Endothelial cell of umbilical vein (primary cell): Measurements from ENCODE around the gene OR4K1. TPM values are rescaled to one million over a fixed set of nuclear protein-coding genes. Genes with fewer than 3 reads are reported as not detected.

ENCODE experiments used
- BruUV-seq: library from RNA; stranded (reverse); fragments of 400-500 nt; replicated peaks from 2 replicates; lab custom pipeline; 2021; lab: Mats Ljungman, UMichigan
- CTCF ChIA-PET: fragments of 300-600, 350-600 bp; sonication (Branson Sonifier 250); formaldehyde crosslinking; loops from one replicate; lab custom pipeline; 2021; ENCODE audit warnings: antibody characterized with exemption, inconsistent platforms; lab: Charles Lee
- POLR2A ChIA-PET: fragments of 300-600, 350-600 bp; sonication (Branson Sonifier 250); formaldehyde crosslinking; loops from one replicate; lab custom pipeline; 2021; ENCODE audit warnings: antibody characterized with exemption, inconsistent platforms; lab: Charles Lee
- DNase-seq: peaks from one replicate; pipeline ENCODE4 v3.0.0-alpha.2; 2011; ENCODE audit warnings: low read depth, low spot score
- FAIRE-seq: peaks from 2 replicates; lab custom pipeline; 2011; peaks lifted over from hg19 to GRCh38; lab: Jason Lieb, UNC
- H2AFZ ChIP-seq: 2 replicates; pipeline ENCODE4 v1.6.0; 2012; ENCODE audit warnings: low read depth, low read length, control low read depth, inconsistent platforms
- H3K27ac ChIP-seq: 2 replicates; pipeline ENCODE4 v1.5.1; 2011; ENCODE audit warnings: low read depth, mild to moderate bottlenecking, control low read depth, low read length, moderate library complexity; ENCODE audit not compliant: insufficient read depth
- H3K27me3 ChIP-seq, 2 experiments: 2 replicates each; pipeline versions ENCODE4 v1.6.0 to v1.6.1; 2011; ENCODE audit warnings: low read length in 2 of 2, mixed read lengths in 1 of 2; ENCODE audit not compliant: control insufficient read depth in 2 of 2, insufficient read depth in 2 of 2
- H3K36me3 ChIP-seq, 2 experiments: 2 replicates in 1 of 2; 3 replicates in 1 of 2; pipeline ENCODE4 v1.5.1; 2011; ENCODE audit warnings: low read length in 2 of 2, mild to moderate bottlenecking in 1 of 2, moderate library complexity in 1 of 2; ENCODE audit not compliant: control insufficient read depth in 2 of 2, insufficient read depth in 2 of 2; ENCODE audit errors: extremely low read depth in 1 of 2
- H3K4me1 ChIP-seq: 3 replicates; pipeline ENCODE4 v1.5.1; 2011; ENCODE audit warnings: mild to moderate bottlenecking, low read length; ENCODE audit not compliant: control insufficient read depth, insufficient read depth; ENCODE audit errors: extremely low read depth
- H3K4me2 ChIP-seq: 2 replicates; pipeline ENCODE4 v1.6.1; 2011; ENCODE audit warnings: low read length, control low read depth, mixed read lengths; ENCODE audit not compliant: insufficient read depth
- H3K4me3 ChIP-seq, 3 experiments: fragments of 200-600 bp in 1 of 3; sonication (generic), shearing (Covaris generic) in 1 of 3; replicated peaks in 1 of 3; 2 replicates each; pipeline ENCODE4 v1.5.1; 2011 to 2016; ENCODE audit warnings: control low read depth in 3 of 3, low read length in 3 of 3, mild to moderate bottlenecking in 2 of 3, inconsistent platforms in 1 of 3, low read depth in 1 of 3, moderate library complexity in 1 of 3; ENCODE audit not compliant: insufficient read depth in 1 of 3
- H3K79me2 ChIP-seq: 2 replicates; pipeline ENCODE4 v1.6.0; 2012; ENCODE audit warnings: low read length, inconsistent platforms; ENCODE audit not compliant: control insufficient read depth, insufficient read depth
- H3K9ac ChIP-seq: replicated peaks from 2 replicates; pipeline ENCODE3; 2011; ENCODE audit warnings: low read length, control low read depth; ENCODE audit not compliant: insufficient read depth; ENCODE audit errors: extremely low read depth
- H3K9me1 ChIP-seq: replicated peaks from 3 replicates; pipeline ENCODE4 v1.6.0; 2011; ENCODE audit warnings: mild to moderate bottlenecking, low read length; ENCODE audit not compliant: control insufficient read depth, insufficient read depth; ENCODE audit errors: extremely low read depth
- H3K9me3 ChIP-seq: replicated peaks from 2 replicates; pipeline ENCODE4 v1.5.1; 2012; ENCODE audit warnings: low read length, inconsistent platforms; ENCODE audit not compliant: control insufficient read depth, insufficient read depth
- H4K20me1 ChIP-seq: replicated peaks from 2 replicates; pipeline ENCODE3; 2011; ENCODE audit warnings: mild to moderate bottlenecking, low read length; ENCODE audit not compliant: control insufficient read depth, insufficient read depth; ENCODE audit errors: extremely low read depth
- EZH2 ChIP-seq: IDR thresholded peaks from 2 replicates; pipeline ENCODE4 v1.6.1; 2012; ENCODE audit warnings: borderline replicate concordance, low read depth, mild to moderate bottlenecking, moderate library complexity, low read length, inconsistent platforms; ENCODE audit not compliant: severe bottlenecking
- FOS ChIP-seq: IDR thresholded peaks from 2 replicates; pipeline ENCODE4 v1.6.1; 2011; ENCODE audit warnings: mild to moderate bottlenecking, low read length, moderate library complexity, borderline replicate concordance; ENCODE audit not compliant: insufficient read depth
- GATA2 ChIP-seq: IDR thresholded peaks from 2 replicates; pipeline ENCODE4 v1.7.0; 2011; ENCODE audit warnings: low read depth, mild to moderate bottlenecking, moderate library complexity, mixed read lengths, low read length; ENCODE audit not compliant: insufficient read length, insufficient read depth
- JUN ChIP-seq: IDR thresholded peaks from 2 replicates; pipeline ENCODE4 v1.6.1; 2011; ENCODE audit warnings: borderline replicate concordance, low read depth; ENCODE audit not compliant: insufficient read length, insufficient read depth
- MAX ChIP-seq: IDR thresholded peaks from 2 replicates; pipeline ENCODE4 v1.6.1; 2011; ENCODE audit not compliant: insufficient read depth, insufficient read length
- MYC ChIP-seq: IDR thresholded peaks from one replicate; pipeline ENCODE4 v1.6.1; 2011; ENCODE audit warnings: mild to moderate bottlenecking, low read depth, low read length
- POLR2A ChIP-seq: IDR thresholded peaks from 2 replicates; pipeline ENCODE4 v1.6.1; 2012; ENCODE audit warnings: low read depth, mild to moderate bottlenecking, control low read depth, low read length
- POLR2AphosphoS5 ChIP-seq: IDR thresholded peaks from 2 replicates; pipeline ENCODE4 v1.6.1; 2012; ENCODE audit warnings: low read depth, mild to moderate bottlenecking, control low read depth, low read length, moderate library complexity; ENCODE audit not compliant: insufficient read depth
- dilution Hi-C: fragments of 300-500 bp; cut with MboI; formaldehyde crosslinking; loops from one replicate; pipeline ENCODE4 v1.15.0; 2019; ENCODE audit warnings: low sequenced_read_pairs; ENCODE audit not compliant: extremely low pct_ligation_motif_present
- intact Hi-C: fragments of 100-400 bp; cut with micrococcal nuclease; formaldehyde crosslinking; loops from one replicate; pipeline ENCODE4 v1.10.0; 2022
- polyA plus RNA-seq, 4 experiments: library from polyadenylated mRNA; depleted of rRNA in 3 of 4; stranded (reverse) in 3 of 4; unstranded in 1 of 4; fragments of >200 nt; gene quantifications; 2 replicates each; pipeline versions ENCODE4 v1.2.1 to v1.2.3, GENCODE V29; 2011 to 2012; ENCODE audit warnings: missing spikeins in 1 of 4
- total RNA-seq: library from RNA; stranded (reverse); gene quantifications from 2 replicates; pipeline ENCODE4 v1.2.3, GENCODE V29; 2021
- TF ChIP-seq, protein P1 (sequence below), 2 donors: IDR thresholded peaks; 1 replicate in 1 of 2; 2 replicates in 1 of 2; pipeline ENCODE4 v1.5.1; 2011; ENCODE audit warnings: low read length in 2 of 2, mild to moderate bottlenecking in 2 of 2, moderate library complexity in 2 of 2, control low read depth in 1 of 2, inconsistent platforms in 1 of 2, low read depth in 1 of 2; ENCODE audit not compliant: insufficient read depth in 1 of 2; ENCODE audit errors: extremely low read depth in 1 of 2

Gene OR4K1
- total and polyA plus RNA-seq, 2 donors (not counting 3 experiments of a cell fraction or from before 2014, with no cell fraction given) = not detected

- H3K9me3 ChIP-seq = peaks cover 3% of the 10 kb centered on the region
Observed at GRCh38 chr14:19941668-19942067, 11.0 kb downstream of the OR4K1 start.

More at GRCh38 chr14:19941668-19942067, 11.0 kb downstream of the OR4K1 start:
- Histone ChIP-seq H4K20me1 (no peaks in the 10 kb centered on the region), H3K36me3 (no peaks in the 10 kb centered on the region), H3K79me2 (no peaks in the 10 kb centered on the region), H3K4me2 (no peak overlapping the region), H3K27ac (no peak overlapping the region), H3K27me3 (no peaks in the 10 kb centered on the region), H3K4me1 (no peaks in the 10 kb centered on the region), H3K9me1 (no peaks in the 10 kb centered on the region), H2AFZ (no peak overlapping the region), H3K4me3 (no peak overlapping the region), H3K9ac (no peak overlapping the region)
- TF ChIP-seq POLR2A (no peak), POLR2AphosphoS5 (no peak), FOS (no peak), MAX (no peak), JUN (no peak), GATA2 (no peak), MYC (no peak), EZH2 (no peak)
- TF ChIP-seq, protein P1, sequence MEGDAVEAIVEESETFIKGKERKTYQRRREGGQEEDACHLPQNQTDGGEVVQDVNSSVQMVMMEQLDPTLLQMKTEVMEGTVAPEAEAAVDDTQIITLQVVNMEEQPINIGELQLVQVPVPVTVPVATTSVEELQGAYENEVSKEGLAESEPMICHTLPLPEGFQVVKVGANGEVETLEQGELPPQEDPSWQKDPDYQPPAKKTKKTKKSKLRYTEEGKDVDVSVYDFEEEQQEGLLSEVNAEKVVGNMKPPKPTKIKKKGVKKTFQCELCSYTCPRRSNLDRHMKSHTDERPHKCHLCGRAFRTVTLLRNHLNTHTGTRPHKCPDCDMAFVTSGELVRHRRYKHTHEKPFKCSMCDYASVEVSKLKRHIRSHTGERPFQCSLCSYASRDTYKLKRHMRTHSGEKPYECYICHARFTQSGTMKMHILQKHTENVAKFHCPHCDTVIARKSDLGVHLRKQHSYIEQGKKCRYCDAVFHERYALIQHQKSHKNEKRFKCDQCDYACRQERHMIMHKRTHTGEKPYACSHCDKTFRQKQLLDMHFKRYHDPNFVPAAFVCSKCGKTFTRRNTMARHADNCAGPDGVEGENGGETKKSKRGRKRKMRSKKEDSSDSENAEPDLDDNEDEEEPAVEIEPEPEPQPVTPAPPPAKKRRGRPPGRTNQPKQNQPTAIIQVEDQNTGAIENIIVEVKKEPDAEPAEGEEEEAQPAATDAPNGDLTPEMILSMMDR (IDR thresholded peaks at IDR 0.05; ENCODE audit: extremely low read depth in 1 of 2, insufficient read depth in 1 of 2, low read depth in 1 of 2, low read length in 2 of 2) = no peak
- BruUV-seq = no TSS peak
- FAIRE-seq = no peak
- dilution Hi-C loops (no loop called here), intact Hi-C loops (no loop called here)
- no peak for DNase-seq
- POLR2A ChIA-PET = no interaction called here
- CTCF ChIA-PET = no interaction called here
